Suprapubic skin (tissue), 4 donors: Measurements from ENCODE around the gene CARD10. TPM values are rescaled to one million over a fixed set of nuclear protein-coding genes. Genes with fewer than 3 reads are reported as not detected.
A peak's percentile ranks its signal among the peaks of the same experiment; 100 is the strongest.

ENCODE experiments used
- DNase-seq, 2 donors: peaks; one replicate each; pipeline ENCODE4 v3.0.0-alpha.2; 2019; ENCODE audit warnings: low spot score in 2 of 2
- H3K27ac ChIP-seq: fragments of 200-600 bp; sonication (generic); one replicate; pipeline ENCODE4 v1.5.1; 2019
- H3K27me3 ChIP-seq: fragments of 200-600 bp; sonication (generic); one replicate; pipeline ENCODE4 v1.5.1; 2019
- H3K36me3 ChIP-seq: fragments of 200-600 bp; sonication (generic); one replicate; pipeline ENCODE4 v1.5.1; 2019
- H3K4me1 ChIP-seq: fragments of 200-600 bp; sonication (generic); one replicate; pipeline ENCODE4 v1.5.1; 2019
- H3K4me3 ChIP-seq: fragments of 200-600 bp; sonication (generic); one replicate; pipeline ENCODE4 v1.5.1; 2019; ENCODE audit warnings: mild to moderate bottlenecking
- H3K9me3 ChIP-seq: fragments of 200-600 bp; sonication (generic); one replicate; pipeline ENCODE4 v1.5.1; 2019
- CTCF ChIP-seq, 2 donors: fragments of 200-600 bp in 1 of 2; fragments of 450-650 bp in 1 of 2; sonication (generic) in 1 of 2; IDR thresholded peaks; one replicate each; pipeline ENCODE4 v1.5.1; 2016 to 2019; ENCODE audit warnings: antibody characterized with exemption in 2 of 2, mild to moderate bottlenecking in 1 of 2, moderate library complexity in 1 of 2
- EP300 ChIP-seq: sonication (generic); formaldehyde crosslinking; IDR thresholded peaks from one replicate; pipeline ENCODE4 v1.6.1; 2017; ENCODE audit warnings: antibody characterized with exemption
- POLR2A ChIP-seq, 2 donors: fragments of 450-650 bp; IDR thresholded peaks; one replicate each; pipeline ENCODE4 v1.6.1; 2017; ENCODE audit warnings: antibody characterized with exemption in 2 of 2, mild to moderate bottlenecking in 2 of 2, moderate library complexity in 2 of 2
- POLR2AphosphoS5 ChIP-seq, 3 donors: sonication (generic); formaldehyde crosslinking; IDR thresholded peaks; one replicate each; pipeline ENCODE4 v1.6.1; 2017; ENCODE audit warnings: antibody characterized with exemption in 3 of 3
- WGBS: methylation state at CpG from one replicate; pipeline ENCODE4 v1.1.5; 2018; 5-methylcytosine and 5-hydroxymethylcytosine counted together
- total RNA-seq, 4 donors: library from RNA; depleted of rRNA; stranded (reverse); fragments of >200 nt; gene quantifications; one replicate each; pipeline ENCODE4 v1.1.0, GENCODE V29; 2016

The CARD10 gene
- total RNA-seq, 4 donors from 2014 or later, result 12.2 to 17.3 (median 14.8) TPM

GRCh38 chr22:37510091-37510490, 9.1 kb downstream of the CARD10 start:
- H3K27me3 ChIP-seq, result no peaks in the 10 kb centered on the region
- H3K36me3 ChIP-seq, result no peaks in the 10 kb centered on the region
- H3K9me3 ChIP-seq, result no peaks in the 10 kb centered on the region
- 79% methylated on average over 9 of the region's 10 CpGs for WGBS
- no peak overlapping the region for H3K4me3 ChIP-seq
- peaks cover 44% of the 10 kb centered on the region for H3K4me1 ChIP-seq
- TF ChIP-seq EP300, result no peak
- no peak for TF ChIP-seq CTCF (IDR thresholded peaks at IDR 0.05)
- TF ChIP-seq POLR2AphosphoS5 (IDR thresholded peaks at IDR 0.05), result no peak
- H3K27ac ChIP-seq, result no peak overlapping the region
- no peak for DNase-seq

- peaks cover 48% of the 10 kb centered on the region for H3K4me1 ChIP-seq
Measured at GRCh38 chr22:37509059-37509860, 10.0 kb downstream of the CARD10 start.

GRCh38 chr22:37508431-37508992, 10.7 kb downstream of the CARD10 start:
- Histone ChIP-seq H3K4me3 (no peak overlapping the region), H3K9me3 (no peaks in the 10 kb centered on the region), H3K36me3 (no peaks in the 10 kb centered on the region), H3K27ac (peak overlapping the region; percentile 41), H3K27me3 (no peaks in the 10 kb centered on the region), H3K4me1 (peaks cover 56% of the 10 kb centered on the region)
- DNase-seq, result no peak
- WGBS, result 44% methylated on average over 13 of the region's 22 CpGs
- TF ChIP-seq POLR2A (IDR thresholded peaks at IDR 0.05) (no peak), CTCF (IDR thresholded peaks at IDR 0.05) (no peak)

More at GRCh38 chr22:37509059-37509860, 10.0 kb downstream of the CARD10 start:
- 58% methylated on average over 7 of the region's 10 CpGs for WGBS
- H3K4me3 ChIP-seq, result no peak overlapping the region
- no peaks in the 10 kb centered on the region for H3K27me3 ChIP-seq
- TF ChIP-seq EP300, result no peak
- TF ChIP-seq POLR2A (IDR thresholded peaks at IDR 0.05), result no peak
- TF ChIP-seq CTCF (IDR thresholded peaks at IDR 0.05), result no peak
- no peak for TF ChIP-seq POLR2AphosphoS5 (IDR thresholded peaks at IDR 0.05)
- no peaks in the 10 kb centered on the region for H3K36me3 ChIP-seq
- peak overlapping the region; percentile 41 for H3K27ac ChIP-seq
- no peaks in the 10 kb centered on the region for H3K9me3 ChIP-seq
- DNase-seq, result no peak

- no peaks in the 10 kb centered on the region for H3K27me3 ChIP-seq
- TF ChIP-seq EP300, result no peak
- TF ChIP-seq POLR2A (IDR thresholded peaks at IDR 0.05), result no peak
- TF ChIP-seq CTCF (IDR thresholded peaks at IDR 0.05), result no peak
- H3K36me3 ChIP-seq, result no peaks in the 10 kb centered on the region
- DNase-seq, result no peak
- H3K9me3 ChIP-seq, result no peaks in the 10 kb centered on the region
- H3K27ac ChIP-seq, result no peak overlapping the region
- no peak overlapping the region for H3K4me3 ChIP-seq
- 96% methylated on average over 10 of the region's 10 CpGs for WGBS
- peaks cover 57% of the 10 kb centered on the region for H3K4me1 ChIP-seq
Measured at GRCh38 chr22:37507731-37508130, 11.5 kb downstream of the CARD10 start.

- TF ChIP-seq CTCF (IDR thresholded peaks at IDR 0.05) (no peak), EP300 (no peak), POLR2A (IDR thresholded peaks at IDR 0.05) (no peak), POLR2AphosphoS5 (IDR thresholded peaks at IDR 0.05) (no peak)
- 93% methylated on average over 14 of the region's 14 CpGs for WGBS
- H3K27ac ChIP-seq, result no peak overlapping the region
- no peaks in the 10 kb centered on the region for H3K27me3 ChIP-seq
- no peaks in the 10 kb centered on the region for H3K9me3 ChIP-seq
- no peak for DNase-seq
- peaks cover 63% of the 10 kb centered on the region for H3K4me1 ChIP-seq
- no peak overlapping the region for H3K4me3 ChIP-seq
- H3K36me3 ChIP-seq, result no peaks in the 10 kb centered on the region
Measured at GRCh38 chr22:37505989-37506388, 13.2 kb downstream of the CARD10 start.
